GM10266 (cell line): ENCODE results near the gene CBX4.

Source experiments
- DNase-seq: peaks from one replicate; pipeline ENCODE4 v3.0.0; 2012; ENCODE audit errors: extremely low spot score
- TF ChIP-seq, protein P1 (sequence below): IDR thresholded peaks from 2 replicates; pipeline ENCODE4 v1.5.1; 2012; ENCODE audit warnings: mild to moderate bottlenecking, low read depth; ENCODE audit not compliant: control insufficient read depth, insufficient read depth; ENCODE audit errors: missing control alignments

Gene CBX4

GRCh38 chr17:79788989-79789942 is 50.0 kb downstream of the CBX4 start:
- no peak for DNase-seq
- TF ChIP-seq, protein P1, sequence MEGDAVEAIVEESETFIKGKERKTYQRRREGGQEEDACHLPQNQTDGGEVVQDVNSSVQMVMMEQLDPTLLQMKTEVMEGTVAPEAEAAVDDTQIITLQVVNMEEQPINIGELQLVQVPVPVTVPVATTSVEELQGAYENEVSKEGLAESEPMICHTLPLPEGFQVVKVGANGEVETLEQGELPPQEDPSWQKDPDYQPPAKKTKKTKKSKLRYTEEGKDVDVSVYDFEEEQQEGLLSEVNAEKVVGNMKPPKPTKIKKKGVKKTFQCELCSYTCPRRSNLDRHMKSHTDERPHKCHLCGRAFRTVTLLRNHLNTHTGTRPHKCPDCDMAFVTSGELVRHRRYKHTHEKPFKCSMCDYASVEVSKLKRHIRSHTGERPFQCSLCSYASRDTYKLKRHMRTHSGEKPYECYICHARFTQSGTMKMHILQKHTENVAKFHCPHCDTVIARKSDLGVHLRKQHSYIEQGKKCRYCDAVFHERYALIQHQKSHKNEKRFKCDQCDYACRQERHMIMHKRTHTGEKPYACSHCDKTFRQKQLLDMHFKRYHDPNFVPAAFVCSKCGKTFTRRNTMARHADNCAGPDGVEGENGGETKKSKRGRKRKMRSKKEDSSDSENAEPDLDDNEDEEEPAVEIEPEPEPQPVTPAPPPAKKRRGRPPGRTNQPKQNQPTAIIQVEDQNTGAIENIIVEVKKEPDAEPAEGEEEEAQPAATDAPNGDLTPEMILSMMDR = peak; percentile 6

DNA sequence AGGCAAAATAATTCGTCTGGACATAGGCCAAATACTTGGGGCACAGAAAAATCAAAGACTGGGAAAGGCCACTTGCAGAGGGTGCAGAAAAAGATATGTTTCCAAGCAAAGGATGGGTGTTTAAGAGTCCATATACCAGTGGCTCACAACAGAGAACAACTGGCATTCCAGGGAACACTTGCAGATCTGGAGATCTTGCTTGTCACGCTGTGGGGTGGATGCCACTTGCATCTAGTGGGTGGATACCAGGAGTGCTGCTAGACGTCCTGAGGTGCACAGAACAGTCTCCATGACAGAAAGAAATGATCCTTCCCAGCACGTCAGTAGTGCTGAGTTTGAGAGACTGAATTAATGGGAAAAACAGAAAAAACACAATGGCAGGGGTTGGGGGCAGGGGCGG is 50.8 kb downstream of the CBX4 start:
- no peak for DNase-seq
- TF ChIP-seq, protein P1 = no peak

DNA sequence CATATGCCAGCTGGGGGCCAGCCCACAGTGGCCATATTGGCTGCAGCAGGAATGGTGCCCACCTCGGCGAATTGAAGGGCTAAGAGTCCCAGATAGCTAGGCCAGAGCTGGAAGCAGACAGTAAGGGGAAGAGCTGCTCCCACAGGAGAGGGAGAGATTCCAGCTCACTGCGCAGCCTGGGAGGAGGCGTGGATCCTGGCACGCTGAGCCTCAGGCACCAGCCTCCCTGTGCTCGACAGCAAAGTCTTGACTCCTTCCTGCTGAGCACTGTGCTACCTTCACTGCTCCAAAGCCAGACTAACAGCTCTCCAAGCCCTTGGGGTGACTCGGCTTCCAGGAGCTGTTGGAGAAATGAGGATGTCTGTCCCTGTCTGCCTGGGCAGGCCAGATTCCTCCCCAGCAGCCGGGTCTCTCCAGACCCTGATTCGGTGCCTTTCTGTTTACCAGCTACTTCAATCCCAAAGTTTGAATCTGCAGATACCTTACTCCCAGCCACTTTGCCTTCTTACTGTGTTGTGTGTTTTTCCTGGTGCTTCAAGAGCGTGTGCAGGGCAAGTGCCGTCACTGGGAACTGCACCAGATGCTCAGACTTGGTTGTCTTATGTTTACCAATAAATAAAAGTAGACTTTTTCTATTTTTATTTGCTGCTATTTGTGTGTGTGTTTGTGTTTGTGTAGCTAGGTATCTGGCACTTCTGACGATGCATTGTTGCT is 52.2 kb downstream of the CBX4 start:
- no peak for DNase-seq
- TF ChIP-seq, protein P1 = no peak

- TF ChIP-seq, protein P1 = no peak
- no peak for DNase-seq
Measured at GRCh38 chr17:79785900-79786810, 53.1 kb downstream of the CBX4 start.

DNA sequence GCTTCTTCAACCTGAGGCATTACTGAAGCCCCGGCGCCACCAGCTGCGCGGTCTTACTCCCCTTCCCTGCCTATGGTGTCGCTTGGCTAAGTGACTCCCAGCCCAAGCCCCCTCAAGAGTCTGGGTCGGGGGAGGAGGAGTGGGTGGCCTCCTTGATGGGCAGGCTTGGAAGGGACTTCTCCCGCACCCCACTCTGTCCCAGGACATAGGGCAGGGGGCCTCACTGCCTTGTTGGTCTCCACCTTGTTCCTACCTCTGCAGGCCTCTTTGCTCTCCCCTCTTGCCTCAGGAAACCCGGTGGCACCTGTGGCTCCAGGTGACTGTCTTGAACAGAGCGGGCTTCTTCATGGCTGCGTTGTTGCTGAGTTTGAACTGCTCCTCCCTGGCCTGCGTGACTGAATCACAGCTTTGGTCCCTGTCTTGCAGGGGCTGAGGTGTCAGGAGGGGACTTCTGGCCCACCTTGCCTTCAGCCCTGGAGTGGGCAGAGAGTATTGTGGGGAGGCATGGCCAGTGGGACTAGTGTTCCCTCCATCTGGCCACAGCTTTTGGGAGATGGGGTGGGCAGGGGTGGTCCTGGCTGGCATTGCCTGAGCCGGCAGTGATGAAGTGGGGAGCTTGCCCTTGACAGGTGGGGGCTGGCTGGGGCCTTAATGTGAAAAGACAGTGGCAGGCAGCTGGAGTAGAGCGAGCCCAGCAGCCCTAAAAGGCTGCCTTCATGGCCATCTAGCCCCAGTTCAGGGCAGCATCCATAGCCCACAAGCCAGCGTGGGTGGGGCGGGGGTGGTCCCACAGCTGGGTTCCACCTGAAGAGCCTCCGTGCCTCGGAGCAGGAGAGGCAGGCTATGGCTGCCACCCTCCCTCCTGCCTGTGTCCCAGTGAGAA is 54.0 kb downstream of the CBX4 start:
- TF ChIP-seq, protein P1 = no peak
- no peak for DNase-seq

DNA sequence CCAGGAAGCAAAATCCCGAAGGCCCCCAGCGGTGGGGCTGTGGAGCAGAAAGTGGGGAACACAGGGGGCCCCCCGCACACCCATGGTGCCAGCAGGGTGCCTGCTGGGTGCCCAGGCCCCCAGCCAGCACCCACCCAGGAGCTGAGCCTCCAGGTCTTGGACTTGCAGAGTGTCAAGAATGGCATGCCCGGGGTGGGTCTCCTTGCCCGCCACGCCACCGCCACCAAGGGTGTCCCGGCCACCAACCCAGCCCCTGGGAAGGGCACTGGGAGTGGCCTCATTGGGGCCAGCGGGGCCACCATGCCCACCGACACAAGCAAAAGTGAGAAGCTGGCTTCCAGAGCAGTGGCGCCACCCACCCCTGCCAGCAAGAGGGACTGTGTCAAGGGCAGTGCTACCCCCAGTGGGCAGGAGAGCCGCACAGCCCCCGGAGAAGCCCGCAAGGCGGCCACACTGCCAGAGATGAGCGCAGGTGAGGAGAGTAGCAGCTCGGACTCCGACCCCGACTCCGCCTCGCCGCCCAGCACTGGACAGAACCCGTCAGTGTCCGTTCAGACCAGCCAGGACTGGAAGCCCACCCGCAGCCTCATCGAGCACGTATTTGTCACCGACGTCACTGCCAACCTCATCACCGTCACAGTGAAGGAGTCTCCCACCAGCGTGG is 54.8 kb downstream of the CBX4 start:
- no peak for DNase-seq
- TF ChIP-seq, protein P1 = no peak
